Activated T-helper 1 cell treated with anti-CD3 and anti-CD28 coated beads, Interleukin-2, amount 50 U/mL, for 16 hours (primary cell): Measurements from ENCODE around the gene ILKAP.

Experiments
- DNase-seq, 2 donors: peaks; one replicate each; pipeline ENCODE4 v3.0.0-alpha.2; 2020; ENCODE audit warnings: low read depth in 1 of 2, low spot score in 1 of 2

Gene ILKAP

DNA sequence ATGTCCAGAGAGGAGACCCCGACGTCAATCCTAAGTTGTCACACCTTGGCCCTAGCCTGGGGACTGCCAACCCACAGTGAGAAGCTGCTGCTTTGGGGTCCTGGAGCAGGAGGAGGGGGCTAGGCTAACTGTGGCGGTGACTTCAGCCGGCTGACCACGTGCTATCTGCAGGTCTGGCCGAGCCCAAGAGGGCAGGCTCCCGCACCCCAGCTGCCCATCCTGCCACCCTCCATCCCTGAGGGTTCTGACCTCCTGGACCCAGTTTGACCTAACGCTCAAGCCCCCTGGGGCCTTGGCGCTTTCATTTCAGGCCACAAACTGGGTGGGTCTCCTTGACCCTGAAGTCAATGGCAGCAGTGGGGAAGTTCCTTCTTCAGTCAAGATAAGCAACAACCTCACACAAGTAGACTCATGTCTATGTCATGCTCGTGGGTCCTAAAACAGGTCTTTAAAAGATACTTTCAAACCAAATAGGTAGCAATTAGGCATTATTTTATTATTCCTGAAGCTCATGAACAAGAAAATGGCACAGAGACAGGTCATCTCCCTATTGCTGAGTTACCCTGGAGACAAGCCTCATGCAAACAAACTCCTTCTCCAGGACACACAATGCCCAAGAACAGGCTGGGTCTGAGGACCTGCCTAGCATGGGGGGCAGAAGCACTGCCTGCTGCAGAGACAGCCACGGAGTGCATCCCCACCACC is 34.1 kb upstream of the ILKAP start:
- no peak for DNase-seq

DNA sequence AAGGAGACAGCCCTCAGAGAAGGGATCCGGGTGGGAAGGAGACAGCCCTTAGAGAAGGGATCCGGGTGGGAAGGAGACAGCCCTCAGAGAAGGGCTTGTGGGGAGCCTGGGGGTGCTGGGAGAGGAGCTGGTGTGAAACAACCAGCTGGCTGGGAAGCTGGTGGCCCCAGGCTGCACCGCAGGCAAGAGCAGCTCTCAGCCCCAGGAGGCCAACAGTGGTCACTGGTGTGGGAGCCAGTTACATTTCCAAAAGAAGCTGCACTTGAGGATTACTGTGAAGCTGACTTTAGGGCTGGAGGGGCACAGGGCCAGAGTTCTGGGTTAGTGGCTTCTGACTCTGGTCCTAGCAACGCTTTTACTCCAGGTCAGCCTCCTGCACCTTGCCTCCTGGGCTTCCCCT is 33.1 kb upstream of the ILKAP start:
- no peak for DNase-seq

DNA sequence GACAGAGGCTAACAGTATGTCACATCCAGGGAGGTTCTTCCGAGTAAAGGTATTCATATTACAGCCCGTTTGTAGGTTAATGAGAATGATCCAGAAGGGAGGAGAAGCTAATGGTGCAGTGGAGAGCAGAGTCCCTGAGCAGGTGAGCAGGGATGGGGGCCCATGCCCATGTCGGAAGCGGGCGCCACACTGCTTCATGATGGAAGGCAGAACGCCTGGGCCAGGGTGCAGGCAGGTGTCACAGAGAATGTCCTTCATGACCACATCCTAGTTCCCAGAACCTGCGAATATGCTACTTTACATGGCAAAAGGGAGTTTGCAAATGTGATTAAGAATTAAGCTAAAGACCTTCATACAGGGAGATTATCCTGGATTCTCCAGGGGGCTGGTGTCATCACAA is 32.4 kb upstream of the ILKAP start:
- no peak for DNase-seq

DNA sequence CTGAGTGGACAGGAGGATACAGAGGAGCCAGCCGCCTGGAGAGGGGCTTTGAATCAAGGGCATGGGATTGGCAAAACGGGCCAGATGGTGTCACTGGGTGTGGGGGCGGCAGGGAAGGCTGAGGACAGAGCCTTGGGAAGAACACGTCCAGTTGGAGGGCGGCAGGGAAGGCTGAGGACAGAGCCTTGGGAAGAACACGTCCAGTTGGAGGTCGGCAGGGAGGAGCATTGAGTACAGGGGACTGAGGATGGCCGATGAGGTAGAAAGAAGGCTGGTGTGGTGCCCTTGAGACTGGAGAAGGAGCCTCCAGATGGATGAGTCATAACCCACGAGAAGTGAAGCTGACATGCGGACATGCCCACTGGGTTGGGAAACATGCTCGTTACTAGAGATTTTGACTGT is 31.8 kb upstream of the ILKAP start:
- DNase-seq, result no peak

DNA sequence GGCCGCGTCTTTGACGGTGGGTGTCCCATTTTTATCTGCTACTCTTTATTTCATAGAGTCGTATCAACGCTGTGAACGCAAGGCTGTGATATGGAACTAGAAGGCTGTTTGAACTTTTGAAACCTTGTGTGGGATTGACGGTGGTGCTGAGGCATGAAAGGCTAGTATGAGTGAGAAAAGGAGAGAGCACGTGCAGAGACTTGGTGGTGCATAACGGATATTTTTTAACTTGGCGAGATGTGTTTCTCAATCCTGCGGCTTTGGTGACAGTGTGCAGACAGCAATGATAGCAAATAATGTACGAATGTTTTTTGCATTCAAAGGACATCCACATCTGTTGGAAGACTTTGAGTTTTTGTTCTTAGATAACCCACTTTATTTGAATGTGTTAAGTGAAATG is 30.1 kb upstream of the ILKAP start:
- DNase-seq, result no peak

DNA sequence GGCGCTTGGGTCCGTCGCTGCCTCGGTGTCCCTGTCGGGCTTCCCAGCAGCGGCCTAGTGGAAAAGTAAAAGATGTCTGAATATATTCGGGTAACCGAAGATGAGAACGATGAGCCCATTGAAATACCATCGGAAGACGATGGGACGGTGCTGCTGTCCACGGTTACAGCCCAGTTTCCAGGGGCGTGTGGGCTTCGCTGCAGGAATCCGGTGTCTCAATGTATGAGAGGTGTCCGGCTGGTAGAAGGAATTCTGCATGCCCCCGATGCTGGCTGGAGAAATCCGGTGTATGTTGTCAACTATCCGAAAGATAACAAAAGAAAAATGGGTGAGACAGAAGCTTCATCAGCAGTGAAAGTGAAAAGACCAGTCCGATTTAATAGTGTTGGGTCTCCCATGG is 28.3 kb upstream of the ILKAP start:
- no peak for DNase-seq

DNA sequence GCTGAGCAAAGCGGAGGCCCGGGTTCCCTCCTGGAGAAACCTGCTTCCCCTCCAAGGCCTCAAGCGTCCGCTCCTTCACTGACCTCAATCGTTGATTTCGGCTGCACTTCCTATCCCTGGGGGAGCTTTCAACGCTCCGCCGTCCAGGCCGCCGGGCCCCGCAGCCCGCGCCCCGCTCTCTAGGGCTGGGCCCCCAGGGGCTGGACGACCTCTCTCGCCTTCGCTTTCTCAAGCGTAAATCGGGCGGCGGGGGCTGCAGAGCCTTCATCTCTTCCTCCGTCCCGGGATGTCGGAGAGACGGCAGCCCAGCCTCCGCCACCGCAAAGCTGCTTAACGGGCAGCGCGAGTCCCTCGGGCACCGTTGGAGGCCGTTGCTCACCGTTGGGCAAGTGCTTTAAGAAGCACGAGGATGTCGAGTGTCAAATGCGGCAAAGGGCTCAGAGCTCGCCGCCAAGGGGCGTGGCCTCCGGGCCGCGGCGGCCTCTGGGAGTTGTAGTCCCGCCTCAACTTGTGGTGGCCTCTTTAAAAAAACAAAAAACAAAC is 27.8 kb upstream of the ILKAP start:
- DNase-seq, result peak; percentile 57 to 69

DNA sequence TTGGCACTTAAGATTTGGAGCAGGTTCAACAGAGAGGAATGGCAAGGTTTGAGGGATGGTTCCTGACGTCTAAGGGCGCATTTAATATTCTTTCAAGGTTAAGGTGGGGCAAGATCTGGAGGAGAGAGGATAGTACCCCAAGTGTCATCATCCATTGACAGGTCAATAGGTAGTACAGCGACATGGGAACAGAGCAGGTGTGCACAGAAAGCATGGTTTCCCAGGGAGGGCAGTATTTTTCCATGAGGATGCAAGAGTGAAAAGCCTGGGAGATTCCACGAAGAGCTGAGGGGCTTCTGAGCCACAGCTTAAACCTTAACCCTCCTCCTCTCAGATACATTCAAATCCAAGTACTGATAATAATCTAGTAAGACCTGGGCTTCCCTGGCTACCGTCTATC is 27.2 kb upstream of the ILKAP start:
- DNase-seq, result no peak

DNA sequence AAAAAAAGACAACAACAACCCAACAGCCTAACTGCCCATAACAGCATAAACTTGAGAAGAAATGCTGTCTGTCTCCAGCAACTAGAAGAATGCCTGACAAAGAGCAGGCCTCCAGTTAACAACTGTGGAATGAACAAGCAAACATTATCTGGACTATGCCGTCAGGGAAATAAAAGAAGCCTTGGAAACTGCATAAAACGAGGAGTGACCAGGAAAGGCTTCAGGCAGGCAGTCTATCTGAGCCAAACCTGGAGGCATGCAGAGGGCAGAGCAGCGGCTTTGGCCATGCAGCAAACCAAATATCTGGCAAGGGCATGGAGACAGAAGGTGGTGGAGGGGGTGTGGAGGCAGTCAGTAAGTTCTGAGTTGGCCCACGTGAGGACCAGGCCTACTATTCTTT is 25.2 kb upstream of the ILKAP start:
- no peak for DNase-seq

DNA sequence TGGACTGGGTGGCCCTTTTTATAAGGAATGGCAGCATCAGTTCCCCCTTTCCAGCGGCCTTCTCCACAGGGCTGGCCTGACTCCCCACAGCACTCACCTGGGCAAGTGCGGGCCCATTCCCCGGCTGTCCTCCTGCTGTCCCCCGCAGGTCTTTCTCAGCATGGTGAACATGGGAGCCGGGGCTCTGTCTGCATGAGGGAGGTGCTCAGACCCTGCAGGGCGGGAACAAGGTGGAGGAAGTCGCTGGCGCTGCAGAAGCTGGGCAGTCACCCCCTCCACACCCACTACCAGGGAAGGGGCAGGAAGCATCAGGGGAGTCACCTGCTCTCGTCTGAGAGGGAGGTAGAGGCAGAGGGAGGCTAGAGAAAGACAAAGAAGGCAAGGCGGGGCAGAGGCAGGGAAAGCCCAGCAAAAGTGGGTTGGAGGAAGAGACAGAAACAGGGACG is 24.1 kb upstream of the ILKAP start:
- DNase-seq, result no peak

DNA sequence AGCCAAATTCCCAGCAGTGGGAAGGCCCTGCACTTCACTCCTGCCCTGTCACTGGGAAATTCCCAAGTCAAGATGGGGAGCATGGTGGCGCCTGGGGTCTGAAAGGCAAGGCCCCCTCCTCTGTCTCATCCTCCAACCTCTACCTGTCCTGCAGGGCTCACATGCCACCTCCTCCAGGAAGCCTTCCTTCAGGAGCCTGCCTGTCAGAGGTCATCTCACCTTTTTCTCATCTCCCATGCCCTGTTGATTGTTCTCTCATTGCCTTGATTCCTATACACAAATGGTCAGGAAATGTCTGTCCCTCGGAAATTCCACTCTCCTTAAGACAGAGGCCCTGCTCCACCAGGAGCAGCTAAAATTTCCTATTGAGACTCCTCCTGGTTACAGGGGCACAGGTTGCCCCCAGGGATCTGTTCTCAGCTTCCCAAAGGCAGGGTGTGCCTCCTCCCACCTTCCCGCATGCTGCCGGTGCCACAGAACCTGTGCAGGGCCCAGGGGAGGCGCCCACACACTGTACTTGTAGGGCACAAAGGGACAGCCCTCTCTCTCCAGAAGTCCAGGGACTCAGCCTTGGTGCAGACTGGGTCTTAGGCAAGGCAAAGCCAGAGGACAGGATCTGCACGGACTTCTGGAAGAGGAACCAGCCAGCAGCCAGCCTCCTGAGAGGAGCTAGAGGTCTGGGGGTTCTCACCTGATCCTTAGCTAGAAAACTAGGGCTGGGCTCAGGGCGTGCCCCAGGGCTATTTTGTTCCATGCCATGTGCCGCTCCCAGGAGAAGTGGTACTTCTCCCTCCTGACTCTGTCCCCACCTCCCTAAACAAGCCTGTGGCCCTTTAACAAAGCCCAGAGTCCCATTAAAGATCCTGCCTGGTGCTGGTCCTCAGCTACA is 23.4 kb upstream of the ILKAP start:
- DNase-seq, result no peak

DNA sequence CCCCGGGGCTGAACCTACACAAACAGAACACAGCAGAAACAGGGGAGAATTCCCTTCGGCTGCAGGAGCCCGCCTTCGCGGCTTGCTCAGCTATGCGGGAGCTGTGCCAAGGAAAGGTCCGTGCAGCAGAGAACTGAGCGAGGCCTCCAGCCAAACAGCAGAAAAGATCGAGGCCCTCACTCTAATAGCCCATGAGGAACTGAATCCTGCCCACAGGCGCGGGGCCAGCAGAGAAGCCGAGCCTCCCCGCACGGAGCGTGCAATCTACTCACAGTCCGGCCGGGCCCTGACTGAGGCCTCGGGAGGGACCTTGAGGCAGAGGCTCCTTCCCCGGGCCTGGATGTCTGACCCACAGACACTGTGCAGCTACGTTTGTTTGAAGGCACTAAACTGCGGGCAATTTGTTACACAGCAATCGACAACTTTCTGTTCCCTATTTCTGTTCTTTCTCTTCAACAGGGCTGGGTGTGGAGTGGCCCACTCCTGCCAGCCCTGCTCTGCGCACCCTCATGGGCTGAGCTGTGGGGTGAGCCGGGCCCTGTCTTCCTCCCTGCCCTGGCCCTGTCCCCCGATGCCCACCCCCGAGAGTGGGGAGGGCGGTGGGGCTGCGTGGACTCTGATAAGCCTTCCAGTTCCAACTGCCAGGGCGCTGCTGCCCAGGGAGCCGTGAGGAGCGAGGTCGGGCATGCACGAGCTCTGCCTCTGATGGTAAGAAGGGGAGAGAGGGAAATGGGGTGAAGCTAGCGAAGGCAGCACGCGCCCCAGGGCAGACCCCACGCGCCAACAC is 22.6 kb upstream of the ILKAP start:
- DNase-seq, result no peak

DNA sequence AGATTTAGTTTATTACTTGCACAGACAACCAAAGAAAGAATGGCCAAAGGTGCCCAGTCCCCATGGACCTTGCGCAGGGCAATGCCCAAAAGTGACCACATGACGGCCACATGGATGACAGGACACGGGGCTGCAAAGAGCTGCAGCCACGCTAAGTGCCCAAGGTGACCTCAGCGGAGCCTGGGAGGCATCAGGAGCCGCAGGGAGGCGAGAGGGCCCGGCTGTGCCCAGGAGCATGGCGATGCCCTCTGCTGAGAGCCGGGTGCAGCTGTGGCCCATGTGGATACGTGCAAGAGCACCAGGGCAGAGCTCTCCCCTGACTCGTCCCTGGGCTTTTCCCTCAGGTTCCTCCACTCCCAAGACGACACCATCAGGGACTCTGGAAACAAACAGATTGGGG is 21.6 kb upstream of the ILKAP start:
- no peak for DNase-seq

DNA sequence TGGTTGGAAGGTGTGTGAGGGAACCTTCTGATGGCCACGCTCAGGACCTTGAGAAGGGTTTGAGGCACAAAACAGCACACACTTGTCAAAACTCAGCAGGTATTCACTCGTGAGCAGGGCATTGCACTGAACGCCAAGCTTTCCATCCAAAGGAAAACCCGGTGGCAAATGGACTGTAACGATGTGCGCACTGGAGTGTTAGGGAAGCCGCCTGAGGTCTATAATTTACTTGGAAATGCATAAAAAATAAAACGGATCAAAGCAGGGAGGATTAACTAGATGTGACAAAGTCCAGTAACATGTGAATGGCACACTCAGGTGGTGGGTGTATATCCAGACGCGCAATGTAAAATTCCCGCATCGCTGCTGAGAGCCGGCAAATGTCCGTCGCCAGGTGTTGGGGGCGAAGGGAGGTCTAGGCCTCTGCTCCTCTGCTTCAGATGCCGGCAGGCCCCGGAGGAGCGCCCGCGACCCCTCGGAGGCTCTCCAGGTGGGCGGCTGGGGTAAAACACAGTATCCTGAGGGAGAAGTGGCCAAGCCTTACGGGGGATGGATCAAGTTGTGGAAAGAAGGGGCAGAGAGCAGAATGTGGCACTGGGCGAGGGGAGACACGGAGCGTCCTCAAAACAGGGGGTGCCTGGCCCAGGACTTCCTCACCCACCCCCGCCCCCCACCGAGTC is 21.0 kb upstream of the ILKAP start:
- DNase-seq, result no peak

DNA sequence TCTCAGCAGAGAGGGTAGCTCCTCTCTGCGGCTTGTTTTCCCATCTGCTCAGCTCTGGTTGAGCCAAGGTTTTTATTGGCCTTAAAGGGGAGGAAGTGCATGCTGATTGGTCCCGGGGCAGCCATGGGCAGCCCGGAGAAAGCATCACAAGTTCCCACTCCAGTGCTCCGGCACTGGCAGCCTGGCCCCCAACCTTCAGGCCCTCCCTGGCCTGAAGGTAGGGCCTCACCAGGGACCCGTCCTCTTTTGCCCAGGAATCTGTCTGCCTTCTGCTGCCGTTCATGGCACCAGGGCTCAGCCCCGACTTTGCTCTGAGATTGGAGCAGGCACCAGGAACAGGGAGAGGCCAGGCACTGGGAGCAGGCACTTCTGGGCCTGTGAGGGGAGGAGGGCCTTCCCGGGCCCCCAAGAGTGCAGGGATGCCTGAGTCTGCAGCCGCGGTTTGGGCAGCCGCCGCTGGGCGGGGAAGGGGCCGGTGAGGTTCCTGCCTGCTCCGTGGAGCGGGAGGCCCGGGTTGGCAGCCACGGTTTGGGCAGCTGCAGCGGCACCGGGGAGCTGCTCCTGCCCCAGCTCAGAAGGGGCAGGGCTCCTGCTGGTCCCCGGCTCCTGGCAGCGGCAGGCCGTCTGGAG is 17.5 kb upstream of the ILKAP start:
- DNase-seq, result no peak

DNA sequence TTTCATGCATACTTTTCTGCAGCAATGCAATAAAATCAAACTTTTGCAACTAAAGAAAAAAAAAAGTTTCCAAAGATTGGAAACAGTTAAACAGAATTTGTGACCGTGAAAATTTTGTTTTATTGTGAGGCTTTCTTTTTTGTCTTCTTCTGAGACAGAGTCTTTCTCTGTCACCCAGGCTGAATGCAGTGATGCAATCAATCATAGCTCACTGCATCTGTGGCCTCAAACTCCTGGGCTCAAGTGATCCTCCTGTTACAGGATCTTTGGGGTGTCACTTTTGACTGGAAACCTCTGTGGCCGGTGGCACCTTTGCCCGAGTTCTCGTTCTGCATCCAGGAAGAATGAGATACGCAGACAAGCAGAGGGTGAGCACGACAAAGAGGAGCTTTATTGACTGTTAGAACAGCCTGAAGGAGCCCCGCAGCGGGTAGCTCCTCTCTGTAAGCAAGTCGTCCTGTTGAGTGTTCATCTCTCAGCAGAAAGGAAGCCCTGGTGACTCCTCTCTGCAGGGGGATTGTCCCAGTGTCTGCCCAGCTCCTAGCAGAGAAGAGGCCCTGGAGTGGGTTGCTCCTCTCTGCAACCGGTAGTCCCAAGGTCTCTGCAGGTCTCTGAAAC is 16.9 kb upstream of the ILKAP start:
- DNase-seq, result no peak

DNA sequence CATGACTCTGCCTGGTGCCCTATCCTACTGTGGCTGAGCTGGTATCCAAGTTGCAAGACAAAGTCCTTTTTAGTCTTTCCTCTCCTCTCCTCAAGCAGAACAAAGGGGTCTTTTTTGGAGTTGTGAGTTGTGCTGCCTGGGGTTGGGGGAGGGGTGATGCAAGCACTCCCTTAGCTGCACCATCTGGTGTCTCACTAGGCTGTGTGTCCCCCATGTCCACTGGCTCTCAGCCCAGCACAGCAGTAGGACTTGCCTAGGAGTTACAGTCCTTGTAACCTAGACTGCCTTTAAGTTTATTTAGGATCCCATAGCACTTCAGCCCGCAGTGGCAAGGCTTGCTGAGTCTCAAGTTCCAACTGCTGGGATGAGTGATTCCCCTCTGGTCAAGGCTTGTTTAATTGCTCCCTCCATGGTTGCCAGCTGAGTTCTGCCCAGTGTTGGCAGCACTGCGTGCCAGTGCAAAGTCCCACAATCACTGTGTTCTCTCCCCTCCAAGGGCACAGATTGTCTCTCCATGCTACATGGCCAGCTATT is 13.2 kb upstream of the ILKAP start:
- DNase-seq, result no peak

DNA sequence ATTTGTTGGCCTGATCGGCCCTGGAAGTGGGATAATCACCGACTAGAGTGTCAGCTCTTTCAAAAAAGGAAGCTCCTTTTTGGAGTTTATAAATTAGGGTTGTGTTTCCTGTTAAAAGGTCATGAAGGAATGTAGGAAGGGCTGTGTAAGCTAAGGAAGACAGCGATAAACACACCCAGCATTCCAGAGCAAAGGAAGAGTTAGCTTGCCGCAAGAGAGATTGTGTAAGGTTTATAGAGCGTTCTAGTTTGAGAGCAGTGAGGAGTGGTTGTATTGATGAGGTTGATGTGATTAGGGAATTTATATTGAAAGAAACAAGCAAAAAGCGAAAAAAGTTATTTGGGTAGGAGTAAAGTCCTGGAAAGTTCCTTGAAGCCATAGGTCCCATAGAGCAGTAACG is 3.5 kb upstream of the ILKAP start:
- no peak for DNase-seq

DNA sequence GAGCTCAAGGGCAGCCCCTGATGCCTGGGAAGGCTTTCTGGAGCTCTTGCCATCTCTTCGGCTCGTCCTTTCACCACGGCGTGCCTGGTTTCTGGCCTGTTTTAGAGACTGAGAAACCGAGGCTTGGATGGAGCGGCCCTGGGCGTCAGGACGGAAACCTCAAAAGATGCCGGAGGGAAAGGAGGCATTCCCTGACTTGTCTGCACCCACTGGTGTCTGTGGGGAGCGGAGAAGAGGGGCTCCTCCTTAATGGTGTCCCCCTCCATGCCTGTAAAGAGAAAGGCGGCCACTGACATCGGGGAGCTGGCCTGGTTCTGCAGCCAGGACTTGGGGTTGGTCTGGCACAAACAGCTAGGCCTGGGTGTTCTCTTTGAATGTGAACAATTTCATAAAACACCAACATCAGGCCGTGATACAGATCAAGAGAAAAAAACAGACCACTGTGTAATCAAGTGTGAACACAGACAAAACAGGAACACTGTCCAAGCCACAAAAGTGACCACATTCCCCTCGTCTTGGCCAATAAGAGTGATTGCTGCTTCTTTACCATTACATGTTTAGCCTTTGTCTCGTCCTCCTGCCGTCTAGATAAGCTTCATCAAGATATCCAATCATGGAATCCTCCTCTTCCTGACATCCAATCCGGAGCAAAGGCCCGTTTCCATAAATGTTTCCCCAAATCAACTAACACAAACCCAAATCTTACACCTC is 633 bp upstream of the ILKAP start:
- no peak for DNase-seq
